Epidermal melanocyte (primary cell): ENCODE results near the gene IQCH.

ENCODE experiments used
- DNase-seq: peaks from one replicate; pipeline ENCODE4 v3.0.0; 2011; ENCODE audit warnings: low spot score; ENCODE audit not compliant: insufficient read length

IQCH gene

GRCh38 chr15:67394873-67395639 lies 140.5 kb downstream of the IQCH start:
- no peak for DNase-seq

- no peak for DNase-seq
These were observed 141.5 kb downstream of the IQCH start for GRCh38 chr15:67396114-67396513.

- no peak for DNase-seq
These were observed 142.6 kb downstream of the IQCH start for GRCh38 chr15:67397139-67397538.

- DNase-seq, result no peak
These were observed 145.3 kb downstream of the IQCH start for GRCh38 chr15:67399925-67400324.

GRCh38 chr15:67400890-67401289 lies 146.3 kb downstream of the IQCH start:
- DNase-seq, result no peak

GRCh38 chr15:67401336-67401735 lies 146.8 kb downstream of the IQCH start:
- no peak for DNase-seq

GRCh38 chr15:67403428-67404154 lies 149.0 kb downstream of the IQCH start:
- no peak for DNase-seq

- no peak for DNase-seq
These were observed 150.9 kb downstream of the IQCH start for GRCh38 chr15:67405208-67406191.

GRCh38 chr15:67406257-67406861 lies 151.8 kb downstream of the IQCH start:
- no peak for DNase-seq

GRCh38 chr15:67407786-67408185 lies 153.2 kb downstream of the IQCH start:
- DNase-seq, result no peak

- no peak for DNase-seq
These were observed 154.6 kb downstream of the IQCH start for GRCh38 chr15:67409175-67409574.

- no peak for DNase-seq
These were observed 156.9 kb downstream of the IQCH start for GRCh38 chr15:67411486-67411885.

GRCh38 chr15:67413770-67414390 lies 159.3 kb downstream of the IQCH start:
- DNase-seq, result no peak

GRCh38 chr15:67415181-67415580 lies 160.6 kb downstream of the IQCH start:
- no peak for DNase-seq

- DNase-seq, result no peak
These were observed 162.3 kb downstream of the IQCH start for GRCh38 chr15:67416891-67417290.

GRCh38 chr15:67419705-67420104 lies 165.1 kb downstream of the IQCH start:
- DNase-seq, result no peak

- DNase-seq, result no peak
These were observed 165.6 kb downstream of the IQCH start for GRCh38 chr15:67420137-67420536.

- DNase-seq, result no peak
These were observed 166.5 kb downstream of the IQCH start for GRCh38 chr15:67421105-67421504.

- DNase-seq, result no peak
These were observed 167.7 kb downstream of the IQCH start for GRCh38 chr15:67422296-67422695.

- peak; percentile 69 for DNase-seq
These were observed 179.0 kb downstream of the IQCH start for GRCh38 chr15:67433495-67434099.
